Transverse colon (tissue), 4 donors: ENCODE results near the gene KIF3A. TPM values are rescaled to one million over a fixed set of nuclear protein-coding genes. Genes with fewer than 3 reads are reported as not detected.

ENCODE experiments used
- DNase-seq: peaks from one replicate; pipeline ENCODE4 v3.0.0-alpha.2; 2019
- H3K27ac ChIP-seq, 4 donors: fragments of 200-600 bp; sonication (generic); 2 replicates each; pipeline ENCODE4 v1.5.1; 2016 to 2018; ENCODE audit warnings: inconsistent platforms in 4 of 4
- H3K27me3 ChIP-seq: fragments of 200-600 bp; sonication (generic); 2 replicates; pipeline ENCODE4 v1.5.1; 2017; ENCODE audit warnings: inconsistent platforms
- H3K36me3 ChIP-seq, 4 donors: fragments of 200-600 bp; sonication (generic); 2 replicates each; pipeline ENCODE4 v1.5.1; 2017 to 2019; ENCODE audit warnings: inconsistent platforms in 4 of 4
- H3K4me1 ChIP-seq, 4 donors: fragments of 200-600 bp; sonication (generic); 2 replicates each; pipeline ENCODE4 v1.5.1; 2017 to 2020; ENCODE audit warnings: inconsistent platforms in 4 of 4
- H3K4me3 ChIP-seq, 4 donors: fragments of 200-600 bp; sonication (generic); 1 replicate in 1 of 4; 2 replicates in 3 of 4; pipeline versions ENCODE4 v1.5.1 to v1.6.1; 2017 to 2019; ENCODE audit warnings: inconsistent platforms in 4 of 4
- H3K9me3 ChIP-seq, 2 donors: fragments of 200-600 bp; sonication (generic); 2 replicates each; pipeline ENCODE4 v1.5.1; 2017 to 2019; ENCODE audit warnings: inconsistent platforms in 2 of 2
- CTCF ChIP-seq, 5 experiments: fragments of 200-600 bp in 3 of 5; fragments of 450-650 bp in 2 of 5; sonication (generic) in 3 of 5; IDR thresholded peaks; 1 replicate in 2 of 5; 2 replicates in 3 of 5; pipeline ENCODE4 v1.5.1; 2016 to 2017; ENCODE audit warnings: antibody characterized with exemption in 5 of 5, inconsistent platforms in 3 of 5, mild to moderate bottlenecking in 2 of 5, moderate library complexity in 1 of 5
- EP300 ChIP-seq: sonication (generic); formaldehyde crosslinking; IDR thresholded peaks from one replicate; pipeline ENCODE4 v1.6.1; 2017; ENCODE audit warnings: antibody characterized with exemption, low read depth
- POLR2A ChIP-seq: fragments of 450-650 bp; IDR thresholded peaks from one replicate; pipeline ENCODE4 v1.6.1; 2016; ENCODE audit warnings: antibody characterized with exemption, mild to moderate bottlenecking, moderate library complexity
- POLR2AphosphoS5 ChIP-seq, 3 donors: sonication (generic); formaldehyde crosslinking; IDR thresholded peaks; one replicate each; pipeline ENCODE4 v1.6.1; 2016; ENCODE audit warnings: antibody characterized with exemption in 3 of 3
- WGBS, 2 donors: methylation state at CpG; one replicate each; pipeline ENCODE4 v1.1.5; 2018; ENCODE audit warnings: low coverage in 1 of 2; 5-methylcytosine and 5-hydroxymethylcytosine counted together
- in situ Hi-C, 4 donors: fragments of 200-750 bp; cut with MboI; loops; one replicate each; pipeline versions ENCODE4 v1.15.0 to v1.15.1; 2017; ENCODE audit warnings: low sequenced_read_pairs in 3 of 4, low pct_ligation_motif_present in 1 of 4, low pct_unique_long_range_greater_than_20kb in 1 of 4
- intact Hi-C: fragments of 100-400 bp; cut with DNase I; formaldehyde crosslinking; loops from one replicate; pipeline ENCODE4 v1.15.1; 2023; ENCODE audit warnings: low total_unique reads
- total RNA-seq, 4 donors: library from RNA; depleted of rRNA; stranded (reverse); fragments of >200 nt; gene quantifications; one replicate each; pipeline ENCODE4 v1.1.0, GENCODE V29; 2016

KIF3A gene
- total RNA-seq, 4 donors from 2014 or later: 1.9 to 7.0 (median 2.8) TPM

- TF ChIP-seq POLR2AphosphoS5 (IDR thresholded peaks at IDR 0.05) (no peak), CTCF (IDR thresholded peaks at IDR 0.05) (peak; percentile 27 to 51 (median 40))
- Histone ChIP-seq H3K9me3 (no peaks in the 10 kb centered on the region), H3K27ac (no peak overlapping the region), H3K4me1 (peaks cover 0 to 3% (median 0%) of the 10 kb centered on the region in 4 donors), H3K36me3 (no peaks in the 10 kb centered on the region), H3K27me3 (no peaks in the 10 kb centered on the region), H3K4me3 (no peak overlapping the region)
- no peak for DNase-seq
- WGBS, 2 donors: 50 to 63% methylated on average over 5 to 11 of the region's 11 CpGs
- in situ Hi-C loops (loop anchor here in 2 of 4 donors (25.0 kb wide), 1 partner anchor 327 kb away; no protein-coding TSS in a partner anchor), intact Hi-C loops (no loop called here)
Measured at GRCh38 chr5:132714456-132715307, 22.7 kb downstream of the KIF3A start.

GRCh38 chr5:132708645-132709044 lies 28.7 kb downstream of the KIF3A start:
- in situ Hi-C loops: loop anchor here in 2 of 4 donors (25.0 kb wide), 1 partner anchor 321 kb away; no protein-coding TSS in a partner anchor
- intact Hi-C loops: no loop called here
- TF ChIP-seq CTCF (IDR thresholded peaks at IDR 0.05) (no peak), POLR2AphosphoS5 (IDR thresholded peaks at IDR 0.05) (no peak), EP300 (no peak), POLR2A (no peak)

GRCh38 chr5:132704875-132705274 lies 32.5 kb downstream of the KIF3A start:
- WGBS, 2 donors: 98 to 100% methylated on average over 1 of the region's 1 CpG
- Histone ChIP-seq H3K27me3 (no peaks in the 10 kb centered on the region), H3K9me3 (no peaks in the 10 kb centered on the region), H3K4me1 (no peaks in the 10 kb centered on the region), H3K36me3 (peaks cover 0 to 7% (median 0%) of the 10 kb centered on the region in 4 donors), H3K4me3 (no peak overlapping the region), H3K27ac (no peak overlapping the region)
- intact Hi-C loops: no loop called here
- DNase-seq: no peak
- TF ChIP-seq POLR2AphosphoS5 (IDR thresholded peaks at IDR 0.05): no peak
- TF ChIP-seq POLR2A: no peak
- TF ChIP-seq CTCF (IDR thresholded peaks at IDR 0.05): no peak
- TF ChIP-seq EP300: no peak
- in situ Hi-C loops: loop anchor here in 2 of 4 donors (25.0 kb wide), 1 partner anchor 318 kb away; no protein-coding TSS in a partner anchor

More at GRCh38 chr5:132708645-132709044, 28.7 kb downstream of the KIF3A start:
- no peaks in the 10 kb centered on the region for H3K4me1 ChIP-seq
- H3K36me3 ChIP-seq: no peaks in the 10 kb centered on the region
- no peaks in the 10 kb centered on the region for H3K27me3 ChIP-seq
- H3K9me3 ChIP-seq: no peaks in the 10 kb centered on the region
- H3K27ac ChIP-seq: no peak overlapping the region
- no peak for DNase-seq
- no peak overlapping the region for H3K4me3 ChIP-seq

- Histone ChIP-seq H3K27ac (no peak overlapping the region), H3K27me3 (no peaks in the 10 kb centered on the region), H3K4me1 (no peaks in the 10 kb centered on the region), H3K9me3 (no peaks in the 10 kb centered on the region), H3K36me3 (peaks cover 0 to 2% (median 0%) of the 10 kb centered on the region in 4 donors), H3K4me3 (no peak overlapping the region)
- no peak for DNase-seq
- intact Hi-C loops (no loop called here), in situ Hi-C loops (no loop called here)
- WGBS, 2 donors: 95 to 96% methylated on average over 4 of the region's 4 CpGs
- TF ChIP-seq POLR2A (no peak), EP300 (no peak), POLR2AphosphoS5 (IDR thresholded peaks at IDR 0.05) (no peak), CTCF (IDR thresholded peaks at IDR 0.05) (no peak)
Measured at GRCh38 chr5:132695956-132696355, 41.4 kb downstream of the KIF3A start.
